Hepatocyte (in vitro differentiated cells): ENCODE data around the gene GIPC3. TPM values are rescaled to one million over a fixed set of nuclear protein-coding genes. Genes with fewer than 3 reads are reported as not detected.
"Not testable (repeated sequence)": the region's sequence is repeated elsewhere in the genome, so short reads cannot be mapped to it uniquely, and the experiment has no call there.

Experiments
- DNase-seq: peaks from one replicate; pipeline ENCODE4 v3.0.0-alpha.2; 2016; ENCODE audit warnings: low spot score
- H2AFZ ChIP-seq: fragments of 200-600 bp; sonication (generic); 2 replicates; pipeline ENCODE4 v1.6.0; 2016; ENCODE audit warnings: antibody characterized with exemption, mild to moderate bottlenecking
- H3K27ac ChIP-seq: fragments of 200-600 bp; sonication (generic); 2 replicates; pipeline ENCODE4 v1.5.1; 2016; ENCODE audit warnings: mild to moderate bottlenecking
- H3K27me3 ChIP-seq: fragments of 200-600 bp; sonication (generic); 2 replicates; pipeline ENCODE4 v1.6.1; 2016
- H3K36me3 ChIP-seq: fragments of 200-600 bp; sonication (generic); replicated peaks from 2 replicates; pipeline ENCODE4 v1.5.1; 2016; ENCODE audit warnings: low read depth; ENCODE audit not compliant: insufficient read depth
- H3K4me1 ChIP-seq: fragments of 200-600 bp; sonication (generic); 2 replicates; pipeline ENCODE4 v1.5.1; 2016; ENCODE audit warnings: mild to moderate bottlenecking, moderate library complexity; ENCODE audit not compliant: insufficient read depth
- H3K4me2 ChIP-seq: fragments of 200-600 bp; sonication (generic); 2 replicates; pipeline ENCODE4 v1.6.0; 2016
- H3K4me3 ChIP-seq: fragments of 200-600 bp; sonication (generic); 2 replicates; pipeline ENCODE4 v1.5.1; 2016; ENCODE audit warnings: mild to moderate bottlenecking
- H3K79me2 ChIP-seq: fragments of 200-600 bp; sonication (generic); 2 replicates; pipeline ENCODE4 v1.6.0; 2017; ENCODE audit warnings: mild to moderate bottlenecking
- H3K9me2 ChIP-seq: fragments of 200-600 bp; sonication (generic); replicated peaks from 2 replicates; pipeline ENCODE4 v1.6.0; 2017; ENCODE audit warnings: mild to moderate bottlenecking; ENCODE audit not compliant: insufficient read depth
- H3K9me3 ChIP-seq: fragments of 200-600 bp; sonication (generic); 2 replicates; pipeline ENCODE4 v1.5.1; 2016; ENCODE audit warnings: low read depth, mild to moderate bottlenecking
- H4K20me1 ChIP-seq: fragments of 200-600 bp; sonication (generic); 2 replicates; pipeline ENCODE4 v1.6.0; 2016; ENCODE audit warnings: mild to moderate bottlenecking; ENCODE audit not compliant: insufficient read depth, poor library complexity, severe bottlenecking
- CTCF ChIP-seq: fragments of 200-600 bp; sonication (generic); IDR thresholded peaks from 2 replicates; pipeline ENCODE4 v1.5.1; 2016; ENCODE audit warnings: antibody characterized with exemption, mild to moderate bottlenecking; ENCODE audit not compliant: poor library complexity
- EZH2 ChIP-seq: fragments of 200-600 bp; sonication (generic); IDR thresholded peaks from 2 replicates; pipeline ENCODE4 v1.6.1; 2016; ENCODE audit warnings: antibody characterized with exemption, mild to moderate bottlenecking, borderline replicate concordance
- EZH2phosphoT487 ChIP-seq: fragments of 200-600 bp; sonication (generic); IDR thresholded peaks from one replicate; pipeline ENCODE4 v1.6.1; 2018; ENCODE audit warnings: antibody characterized with exemption, mild to moderate bottlenecking, low read depth, moderate library complexity; ENCODE audit not compliant: unreplicated experiment, severe bottlenecking
- WGBS: methylation state at CpG from one replicate; pipeline ENCODE4 v1.1.6; 2016; ENCODE audit warnings: low lambda C conversion rate; ENCODE audit errors: missing lambda C conversion rate; 5-methylcytosine and 5-hydroxymethylcytosine counted together
- polyA plus RNA-seq: library from polyadenylated mRNA; unstranded; fragments of >200 nt; fragmentation: Nextera tagmentation; extraction: Ambion mirVana; gene quantifications from 2 replicates; pipeline ENCODE4 v1.2.1, GENCODE V29; 2016
- total RNA-seq: library from RNA; depleted of rRNA; stranded (reverse); fragments of >200 nt; gene quantifications from 2 replicates; pipeline ENCODE4 v1.2.3, GENCODE V29; 2014

The GIPC3 gene
- total and polyA plus RNA-seq, 2 experiments from 2014 or later: 0.28 TPM; not detected in 1

- no peaks in the 10 kb centered on the region for H3K79me2 ChIP-seq
- H3K9me3 ChIP-seq: no peaks in the 10 kb centered on the region
- no peaks in the 10 kb centered on the region for H3K27me3 ChIP-seq
- 89% methylated on average over 16 of the region's 17 CpGs for WGBS
- H3K27ac ChIP-seq: no peak overlapping the region
- TF ChIP-seq CTCF: no peak
- no peak for TF ChIP-seq EZH2
- TF ChIP-seq EZH2phosphoT487: no peak
- no peak overlapping the region for H3K4me2 ChIP-seq
- H3K9me2 ChIP-seq: no peaks in the 10 kb centered on the region
- H3K36me3 ChIP-seq: no peaks in the 10 kb centered on the region
- no peak overlapping the region for H3K4me3 ChIP-seq
- no peak overlapping the region for H2AFZ ChIP-seq
- H4K20me1 ChIP-seq: no peaks in the 10 kb centered on the region
- no peak for DNase-seq
- no peaks in the 10 kb centered on the region for H3K4me1 ChIP-seq
Observed at GRCh38 chr19:3563709-3564524, 21.4 kb upstream of the GIPC3 start.

GRCh38 chr19:3565139-3565538 is 20.1 kb upstream of the GIPC3 start:
- TF ChIP-seq CTCF (no peak), EZH2 (no peak), EZH2phosphoT487 (no peak)
- WGBS: 88% methylated on average over 19 of the region's 19 CpGs
- H4K20me1 ChIP-seq: no peaks in the 10 kb centered on the region
- no peak overlapping the region for H3K4me3 ChIP-seq
- H2AFZ ChIP-seq: no peak overlapping the region
- DNase-seq: peak; percentile 19
- H3K4me2 ChIP-seq: no peak overlapping the region
- H3K9me2 ChIP-seq: no peaks in the 10 kb centered on the region
- H3K9me3 ChIP-seq: no peaks in the 10 kb centered on the region
- H3K79me2 ChIP-seq: no peaks in the 10 kb centered on the region
- H3K4me1 ChIP-seq: no peaks in the 10 kb centered on the region
- H3K36me3 ChIP-seq: no peaks in the 10 kb centered on the region
- no peaks in the 10 kb centered on the region for H3K27me3 ChIP-seq
- H3K27ac ChIP-seq: no peak overlapping the region

- not testable (repeated sequence) for H3K9me2 ChIP-seq, H3K4me1 ChIP-seq, H3K27me3 ChIP-seq, H4K20me1 ChIP-seq, H3K4me3 ChIP-seq, H3K79me2 ChIP-seq, DNase-seq, H3K4me2 ChIP-seq, H2AFZ ChIP-seq, H3K9me3 ChIP-seq, H3K36me3 ChIP-seq, H3K27ac ChIP-seq
- 88% methylated on average over 11 of the region's 11 CpGs for WGBS
Observed at GRCh38 chr19:3570042-3570441, 15.2 kb upstream of the GIPC3 start.

- Histone ChIP-seq H3K4me2 (no peak overlapping the region), H3K27ac (no peak overlapping the region), H3K27me3 (no peaks in the 10 kb centered on the region), H3K79me2 (peaks cover 3% of the 10 kb centered on the region), H3K36me3 (no peaks in the 10 kb centered on the region), H3K9me2 (no peaks in the 10 kb centered on the region), H3K4me3 (no peak overlapping the region), H4K20me1 (peaks cover 3% of the 10 kb centered on the region), H3K4me1 (no peaks in the 10 kb centered on the region), H2AFZ (no peak overlapping the region), H3K9me3 (no peaks in the 10 kb centered on the region)
- 91% methylated on average over 7 of the region's 7 CpGs for WGBS
- TF ChIP-seq CTCF (no peak), EZH2phosphoT487 (no peak), EZH2 (no peak)
- no peak for DNase-seq
Observed at GRCh38 chr19:3570606-3571011, 14.7 kb upstream of the GIPC3 start.
